HCT116 (cell line): ENCODE measurements around the gene BTBD16.

Experiments
- CEBPB ChIP-seq: IDR thresholded peaks from 2 replicates; pipeline ENCODE4 v1.6.1; 2012; ENCODE audit warnings: low read depth
- ELF1 ChIP-seq: IDR thresholded peaks from 2 replicates; pipeline ENCODE4 v1.6.1; 2012; ENCODE audit warnings: low read depth, borderline replicate concordance
- POLR2A ChIP-seq: IDR thresholded peaks from 2 replicates; pipeline ENCODE4 v1.7.0; 2011; ENCODE audit warnings: borderline replicate concordance; ENCODE audit not compliant: insufficient read depth, insufficient read length; ENCODE audit errors: extremely low read depth
- TCF7L2 ChIP-seq: IDR thresholded peaks from 2 replicates; pipeline ENCODE4 v1.7.0; 2011; ENCODE audit warnings: borderline replicate concordance, inconsistent platforms; ENCODE audit not compliant: insufficient read depth, insufficient read length; ENCODE audit errors: extremely low read depth
- TF ChIP-seq, protein P1 (sequence below), 3 experiments: fragments of 200-600 bp in 1 of 3; sonication (generic) in 1 of 3; IDR thresholded peaks in 2 of 3; conservative IDR thresholded peaks in 1 of 3; 2 replicates each; pipeline ENCODE4 v1.5.1; 2012 to 2017; ENCODE audit warnings: low read depth in 2 of 3, low read length in 2 of 3, antibody characterized with exemption in 1 of 3, borderline replicate concordance in 1 of 3, control low read depth in 1 of 3, mild to moderate bottlenecking in 1 of 3, mixed read lengths in 1 of 3, mixed run types in 1 of 3, moderate library complexity in 1 of 3; ENCODE audit not compliant: insufficient read depth in 1 of 3
- TF ChIP-seq, protein P2 (sequence below): IDR thresholded peaks from 2 replicates; pipeline ENCODE4 v1.6.1; 2012; ENCODE audit warnings: low read depth

DNA sequence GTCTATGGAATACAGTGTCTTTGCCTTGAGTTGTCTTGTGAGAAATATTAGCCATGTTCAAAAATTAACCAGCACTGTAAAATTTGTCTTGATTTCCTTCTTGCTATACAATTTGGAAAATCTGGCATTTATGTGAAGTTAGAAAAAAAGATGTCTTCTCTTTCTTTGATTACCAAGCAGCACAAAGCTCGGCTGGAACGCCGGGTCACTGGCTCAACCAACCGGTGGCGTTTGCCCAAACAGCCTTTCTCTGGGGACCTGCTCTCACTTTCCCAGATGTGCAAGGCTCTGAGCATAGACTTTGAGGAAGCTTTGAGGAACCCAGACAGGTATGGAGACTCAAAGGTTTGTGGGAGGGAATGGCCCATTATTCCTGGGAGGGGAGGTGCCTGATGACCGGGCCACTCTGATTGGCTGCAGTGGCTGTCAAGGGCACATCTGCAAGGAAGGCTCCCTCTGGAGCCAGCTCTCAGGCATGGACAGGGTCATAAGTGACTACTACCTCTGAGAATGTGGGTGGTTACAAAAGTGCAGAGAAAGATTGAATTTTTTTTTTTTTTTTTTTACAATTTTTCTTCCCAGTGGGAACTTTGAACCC, 5.6 kb downstream of the BTBD16 start:
- TF ChIP-seq, protein P1, sequence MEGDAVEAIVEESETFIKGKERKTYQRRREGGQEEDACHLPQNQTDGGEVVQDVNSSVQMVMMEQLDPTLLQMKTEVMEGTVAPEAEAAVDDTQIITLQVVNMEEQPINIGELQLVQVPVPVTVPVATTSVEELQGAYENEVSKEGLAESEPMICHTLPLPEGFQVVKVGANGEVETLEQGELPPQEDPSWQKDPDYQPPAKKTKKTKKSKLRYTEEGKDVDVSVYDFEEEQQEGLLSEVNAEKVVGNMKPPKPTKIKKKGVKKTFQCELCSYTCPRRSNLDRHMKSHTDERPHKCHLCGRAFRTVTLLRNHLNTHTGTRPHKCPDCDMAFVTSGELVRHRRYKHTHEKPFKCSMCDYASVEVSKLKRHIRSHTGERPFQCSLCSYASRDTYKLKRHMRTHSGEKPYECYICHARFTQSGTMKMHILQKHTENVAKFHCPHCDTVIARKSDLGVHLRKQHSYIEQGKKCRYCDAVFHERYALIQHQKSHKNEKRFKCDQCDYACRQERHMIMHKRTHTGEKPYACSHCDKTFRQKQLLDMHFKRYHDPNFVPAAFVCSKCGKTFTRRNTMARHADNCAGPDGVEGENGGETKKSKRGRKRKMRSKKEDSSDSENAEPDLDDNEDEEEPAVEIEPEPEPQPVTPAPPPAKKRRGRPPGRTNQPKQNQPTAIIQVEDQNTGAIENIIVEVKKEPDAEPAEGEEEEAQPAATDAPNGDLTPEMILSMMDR (IDR thresholded peaks at IDR 0.05 in 2 of 3, conservative IDR thresholded peaks at IDR 0.05 in 1 of 3; ENCODE audit: borderline replicate concordance in 1 of 3, insufficient read depth in 1 of 3, low read depth in 2 of 3, low read length in 2 of 3): no peak
- no peak for TF ChIP-seq ELF1
- TF ChIP-seq CEBPB: no peak
- no peak for TF ChIP-seq TCF7L2
- TF ChIP-seq POLR2A: no peak
- TF ChIP-seq, protein P2, sequence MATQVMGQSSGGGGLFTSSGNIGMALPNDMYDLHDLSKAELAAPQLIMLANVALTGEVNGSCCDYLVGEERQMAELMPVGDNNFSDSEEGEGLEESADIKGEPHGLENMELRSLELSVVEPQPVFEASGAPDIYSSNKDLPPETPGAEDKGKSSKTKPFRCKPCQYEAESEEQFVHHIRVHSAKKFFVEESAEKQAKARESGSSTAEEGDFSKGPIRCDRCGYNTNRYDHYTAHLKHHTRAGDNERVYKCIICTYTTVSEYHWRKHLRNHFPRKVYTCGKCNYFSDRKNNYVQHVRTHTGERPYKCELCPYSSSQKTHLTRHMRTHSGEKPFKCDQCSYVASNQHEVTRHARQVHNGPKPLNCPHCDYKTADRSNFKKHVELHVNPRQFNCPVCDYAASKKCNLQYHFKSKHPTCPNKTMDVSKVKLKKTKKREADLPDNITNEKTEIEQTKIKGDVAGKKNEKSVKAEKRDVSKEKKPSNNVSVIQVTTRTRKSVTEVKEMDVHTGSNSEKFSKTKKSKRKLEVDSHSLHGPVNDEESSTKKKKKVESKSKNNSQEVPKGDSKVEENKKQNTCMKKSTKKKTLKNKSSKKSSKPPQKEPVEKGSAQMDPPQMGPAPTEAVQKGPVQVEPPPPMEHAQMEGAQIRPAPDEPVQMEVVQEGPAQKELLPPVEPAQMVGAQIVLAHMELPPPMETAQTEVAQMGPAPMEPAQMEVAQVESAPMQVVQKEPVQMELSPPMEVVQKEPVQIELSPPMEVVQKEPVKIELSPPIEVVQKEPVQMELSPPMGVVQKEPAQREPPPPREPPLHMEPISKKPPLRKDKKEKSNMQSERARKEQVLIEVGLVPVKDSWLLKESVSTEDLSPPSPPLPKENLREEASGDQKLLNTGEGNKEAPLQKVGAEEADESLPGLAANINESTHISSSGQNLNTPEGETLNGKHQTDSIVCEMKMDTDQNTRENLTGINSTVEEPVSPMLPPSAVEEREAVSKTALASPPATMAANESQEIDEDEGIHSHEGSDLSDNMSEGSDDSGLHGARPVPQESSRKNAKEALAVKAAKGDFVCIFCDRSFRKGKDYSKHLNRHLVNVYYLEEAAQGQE: no peak
